GM18505 (cell line): ENCODE measurements around the gene MCTP1.

ENCODE experiments used
- ATAC-seq: cut with Tn5 transposase; IDR thresholded peaks from one replicate; pipeline ENCODE4 v1.9.1; 2021; ENCODE audit not compliant: unreplicated experiment
- POLR2A ChIP-seq: IDR thresholded peaks from 4 replicates; pipeline ENCODE4 v1.6.1; 2011; ENCODE audit warnings: borderline replicate concordance; ENCODE audit not compliant: insufficient read depth, insufficient read length; ENCODE audit errors: extremely low read depth

MCTP1 gene

GRCh38 chr5:95284572-95285408, at the start of gene MCTP1:
Gene MCTP1, minus strand, starts transcription at chr5:95285094.
- ATAC-seq, result peak; percentile 25
- TF ChIP-seq POLR2A, result no peak

GRCh38 chr5:95332158-95332557, 47.3 kb upstream of the MCTP1 start:
- no peak for ATAC-seq
- TF ChIP-seq POLR2A, result no peak

- TF ChIP-seq POLR2A, result no peak
- no peak for ATAC-seq
Measured at GRCh38 chr5:95331358-95331757, 46.5 kb upstream of the MCTP1 start.

GRCh38 chr5:95327211-95327610, 42.3 kb upstream of the MCTP1 start:
- TF ChIP-seq POLR2A, result no peak
- ATAC-seq, result no peak

GRCh38 chr5:95317687-95318086, 32.8 kb upstream of the MCTP1 start:
- ATAC-seq, result no peak
- TF ChIP-seq POLR2A, result no peak

GRCh38 chr5:95317085-95317484, 32.2 kb upstream of the MCTP1 start:
- no peak for TF ChIP-seq POLR2A
- no peak for ATAC-seq

- no peak for TF ChIP-seq POLR2A
- ATAC-seq, result no peak
Measured at GRCh38 chr5:95304711-95305110, 19.8 kb upstream of the MCTP1 start.

- ATAC-seq, result no peak
- TF ChIP-seq POLR2A, result no peak
Measured at GRCh38 chr5:95298651-95299050, 13.8 kb upstream of the MCTP1 start.

- ATAC-seq, result no peak
- TF ChIP-seq POLR2A, result no peak
Measured at GRCh38 chr5:95296291-95296690, 11.4 kb upstream of the MCTP1 start.

GRCh38 chr5:95285409-95285755, 488 bp upstream of the MCTP1 start:
- TF ChIP-seq POLR2A, result no peak
- ATAC-seq, result no peak

GRCh38 chr5:95283761-95284571, 928 bp downstream of the MCTP1 start:
- ATAC-seq, result peak; percentile 46
- TF ChIP-seq POLR2A, result no peak

- ATAC-seq, result no peak
- TF ChIP-seq POLR2A, result no peak
Measured at GRCh38 chr5:95283022-95283615, 1.8 kb downstream of the MCTP1 start.

GRCh38 chr5:95281226-95281625, 3.7 kb downstream of the MCTP1 start:
- no peak for TF ChIP-seq POLR2A
- no peak for ATAC-seq

- TF ChIP-seq POLR2A, result no peak
- ATAC-seq, result no peak
Measured at GRCh38 chr5:95280401-95281095, 4.3 kb downstream of the MCTP1 start.

- no peak for TF ChIP-seq POLR2A
- no peak for ATAC-seq
Measured at GRCh38 chr5:95274011-95274410, 10.9 kb downstream of the MCTP1 start.
